Heart right ventricle (tissue), 16 donors: ENCODE results near the gene TJP1. TPM values are rescaled to one million over a fixed set of nuclear protein-coding genes. Genes with fewer than 3 reads are reported as not detected.
"Not testable (repeated sequence)": the region's sequence is repeated elsewhere in the genome, so short reads cannot be mapped to it uniquely, and the experiment has no call there.

ENCODE experiments used
- ATAC-seq, 8 donors: fragments of 200-7000 bp; cut with Tn5 transposase; one replicate each; pipeline ENCODE4 v1.9.1; 2020; ENCODE audit warnings: mild to moderate bottlenecking in 8 of 8, moderate library complexity in 8 of 8, moderate number of reproducible peaks in 1 of 8
- DNase-seq, 2 donors: peaks; one replicate each; pipeline ENCODE4 v3.0.0-alpha.2; 2020
- H3K27ac ChIP-seq, 10 donors: fragments of 200-600 bp; sonication (generic) in 2 of 10; one replicate each; pipeline versions ENCODE4 v1.5.0 to v1.8.0; 2020 to 2022; ENCODE audit warnings: mild to moderate bottlenecking in 3 of 10
- H3K27me3 ChIP-seq, 7 donors: fragments of 200-600 bp; one replicate each; pipeline ENCODE4 v1.8.0; 2021 to 2022; ENCODE audit warnings: mild to moderate bottlenecking in 2 of 7
- H3K36me3 ChIP-seq, 9 donors: fragments of 200-600 bp; sonication (generic) in 1 of 9; one replicate each; pipeline versions ENCODE4 v1.5.0 to v1.8.0; 2020 to 2022; ENCODE audit warnings: mild to moderate bottlenecking in 2 of 9
- H3K4me1 ChIP-seq, 9 donors: fragments of 200-600 bp; sonication (generic) in 1 of 9; one replicate each; pipeline versions ENCODE4 v1.5.0 to v1.8.0; 2020 to 2022; ENCODE audit warnings: mild to moderate bottlenecking in 4 of 9
- H3K4me3 ChIP-seq, 10 donors: fragments of 200-600 bp; sonication (generic) in 2 of 10; one replicate each; pipeline versions ENCODE4 v1.5.0 to v1.8.0; 2020 to 2022; ENCODE audit warnings: mild to moderate bottlenecking in 7 of 10, moderate library complexity in 2 of 10
- H3K9me3 ChIP-seq, 11 donors: fragments of 200-600 bp in 10 of 11; sonication (generic) in 2 of 11; one replicate each; pipeline versions ENCODE4 v1.5.0 to v1.8.0; 2013 to 2022; ENCODE audit warnings: mild to moderate bottlenecking in 2 of 11, control low read depth in 1 of 11, moderate library complexity in 1 of 11
- CTCF ChIP-seq, 9 donors: fragments of 200-600 bp; sonication (generic) in 2 of 9; IDR thresholded peaks; one replicate each; pipeline versions ENCODE4 v1.5.0 to v1.8.0; 2021 to 2022; ENCODE audit warnings: antibody characterized with exemption in 9 of 9, mild to moderate bottlenecking in 5 of 9, moderate library complexity in 1 of 9
- WGBS, 2 donors: extraction: QIAGEN DNeasy Blood & Tissue Kit; methylation state at CpG; one replicate each; pipeline ENCODE4 v1.1.7; 2013; ENCODE audit warnings: inconsistent platforms in 1 of 2; 5-methylcytosine and 5-hydroxymethylcytosine counted together
- intact Hi-C, 10 donors: fragments of 100-400 bp; cut with DNase I; formaldehyde crosslinking; loops; one replicate each; pipeline versions ENCODE4 v1.11.1 to v1.14.2; 2022
- polyA plus RNA-seq, 2 donors: library from polyadenylated mRNA; stranded (reverse); fragments of 200-250 nt; gene quantifications; one replicate each; pipeline ENCODE4 v1.2.3, GENCODE V29; 2013
- total RNA-seq, 10 donors: library from RNA; stranded (reverse); fragmentation: NEBNext Ultra II Directional in 3 of 10; extraction: Animal tissue kit (Norgen Biotek cat#: 25700) in 3 of 10; gene quantifications; one replicate each; pipeline versions ENCODE4 v1.2.1 to v1.2.4, GENCODE V29; 2021 to 2023
- donor health status: Arrhythmogenic right ventricular cardiomyopathy.
- donor health status: ischemic (EF 13 %, LVEDD 7.1; RV severe dilation, severe dysfunction).
- donor health status: healthy with polysubstance abuse.
- donor health status: DM: no; HTN: yes; CAD: no.
- donor health status: DM: no; HTN: no; CAD: no.
- donor health status: ischemic (EF 25% LVEDD 6.9; RV normal size, moderate dysfunction).
- donor health status: ischemic (EF 25% LVEDD 5.7; RV mildly dilated, moderate dysfunction).
- donor health status: healthy.
- donor health status: DM: yes; HTN: yes; CAD: no.
- donor health status: Ischemic cardiomyopathy.
- donor health status: ischemic (EF 35%, LVEDD 5.7; RV mildly dilated, moderate dysfunction).
- donor health status: nonischemic (EF 11% LVEDD 7.7; RV severe dilation, severe dysfunction).
- donor health status: DM: yes; HTN: yes; CAD: no.
- donor health status: PGD.
- donor health status: ischemic (EF 29% LVEDD 5.4; RV normal size, mild dysfunction).
- donor health status: nonischemic (EF 23%, LVEDD 6.1; RV moderate dilation, normal function).

Gene TJP1
- total and polyA plus RNA-seq, 12 donors = 22.8 to 166 (median 118) TPM

GRCh38 chr15:29821416-29822099 lies 710 bp downstream of the TJP1 start:
- Histone ChIP-seq H3K27ac (peak overlapping the region; percentile 92 to 99 (median 98)), H3K36me3 (no peaks in the 10 kb centered on the region), H3K27me3 (peaks cover 0 to 73% (median 0%) of the 10 kb centered on the region in 7 donors), H3K9me3 (peaks cover 0 to 10% (median 0%) of the 10 kb centered on the region in 11 donors), H3K4me1 (peaks cover 4 to 63% (median 28%) of the 10 kb centered on the region in 9 donors), H3K4me3 (peak overlapping the region; percentile 56 to 91 (median 76))
- TF ChIP-seq CTCF (IDR thresholded peaks at IDR 0.05) = peak in 8 of 9 donors; percentile 9 to 54 (median 28)
- WGBS, 2 donors = 1% methylated on average over 45 to 79 of the region's 79 CpGs
- intact Hi-C loops = loop anchor here in 7 of 10 donors (1.0 to 10.0 kb wide), 7 partner anchors 49 to 106 kb away; no protein-coding TSS in a partner anchor
- ATAC-seq (peak; percentile 39 to 86 (median 72)), DNase-seq (peak; percentile 69 to 83)

- H3K4me1 ChIP-seq = peaks cover 4 to 69% (median 37%) of the 10 kb centered on the region in 9 donors
- H3K27me3 ChIP-seq = peaks cover 0 to 66% (median 0%) of the 10 kb centered on the region in 7 donors
- TF ChIP-seq CTCF (IDR thresholded peaks at IDR 0.05) = no peak
- H3K36me3 ChIP-seq = no peaks in the 10 kb centered on the region
- peak overlapping the region; percentile 92 to 99 (median 98) for H3K27ac ChIP-seq
- peaks cover 0 to 10% (median 0%) of the 10 kb centered on the region in 11 donors for H3K9me3 ChIP-seq
- DNase-seq (no peak), ATAC-seq (no peak)
- intact Hi-C loops = loop anchor here in 6 of 10 donors (5.0 to 10.0 kb wide), 5 partner anchors 52 to 107 kb away; no protein-coding TSS in a partner anchor
- whole genome bisulfite sequencing, 2 donors = 6 to 7% methylated on average over 9 of the region's 9 CpGs
- H3K4me3 ChIP-seq = peak overlapping the region; percentile 56 to 91 (median 76)
Measured at GRCh38 chr15:29820394-29821154, 1.7 kb downstream of the TJP1 start.

- Histone ChIP-seq H3K27ac (peak overlapping the region in 8 of 10 donors; percentile 16 to 99 (median 98)), H3K36me3 (no peaks in the 10 kb centered on the region), H3K4me3 (peak overlapping the region; percentile 56 to 91 (median 76)), H3K27me3 (peaks cover 0 to 66% (median 0%) of the 10 kb centered on the region in 7 donors), H3K9me3 (peaks cover 0 to 10% (median 0%) of the 10 kb centered on the region in 11 donors), H3K4me1 (peaks cover 4 to 69% (median 43%) of the 10 kb centered on the region in 9 donors)
- DNase-seq (no peak), ATAC-seq (no peak)
- TF ChIP-seq CTCF (IDR thresholded peaks at IDR 0.05) = no peak
- WGBS, 2 donors = 9 to 18% methylated on average over 4 of the region's 4 CpGs
- intact Hi-C loops = loop anchor here in 9 of 10 donors (5.0 to 10.0 kb wide), 7 partner anchors 52 to 107 kb away; no protein-coding TSS in a partner anchor
Measured at GRCh38 chr15:29819979-29820378, 2.3 kb downstream of the TJP1 start.

- no peaks in the 10 kb centered on the region for H3K36me3 ChIP-seq
- H3K9me3 ChIP-seq = peaks cover 0 to 10% (median 0%) of the 10 kb centered on the region in 11 donors
- peaks cover 0 to 62% (median 0%) of the 10 kb centered on the region in 7 donors for H3K27me3 ChIP-seq
- 72 to 75% methylated on average over 10 of the region's 10 CpGs for WGBS, 2 donors
- peak overlapping the region in 3 of 10 donors; percentile 97 to 99 (median 99) for H3K27ac ChIP-seq
- peak overlapping the region in 5 of 10 donors; percentile 70 to 86 (median 76) for H3K4me3 ChIP-seq
- intact Hi-C loops = loop anchor here in 5 of 10 donors (5.0 to 10.0 kb wide), 3 partner anchors 53 to 109 kb away; no protein-coding TSS in a partner anchor
- no peak for TF ChIP-seq CTCF (IDR thresholded peaks at IDR 0.05)
- DNase-seq = no peak
- no peak for ATAC-seq
- peaks cover 11 to 76% (median 56%) of the 10 kb centered on the region in 9 donors for H3K4me1 ChIP-seq
Measured at GRCh38 chr15:29818141-29818540, 4.1 kb downstream of the TJP1 start.

- not testable (repeated sequence) for H3K4me3 ChIP-seq, ATAC-seq, DNase-seq, H3K9me3 ChIP-seq, H3K36me3 ChIP-seq
- intact Hi-C loops = loop anchor here in 5 of 10 donors (5.0 to 10.0 kb wide), 3 partner anchors 53 to 110 kb away; no protein-coding TSS in a partner anchor
- Histone ChIP-seq H3K27ac (peak overlapping the region in 1 of 10 donors; percentile 12), H3K4me1 (peaks cover 10 to 77% (median 56%) of the 10 kb centered on the region in 9 donors), H3K27me3 (peaks cover 0 to 60% (median 0%) of the 10 kb centered on the region in 7 donors)
- 81 to 91% methylated on average over 3 of the region's 3 CpGs for WGBS, 2 donors
Measured at GRCh38 chr15:29817455-29817854, 4.8 kb downstream of the TJP1 start.
